ENCODE data around the gene IFT81. TPM values are rescaled to one million over a fixed set of nuclear protein-coding genes. Genes with fewer than 3 reads are reported as not detected.

IFT81 gene
- polyA plus RNA-seq, 2 of the 4 experiments (the other 2 are of a cell fraction) = 40.7 to 73.4 TPM

GRCh38 chr12:110245369-110245772 is 121.2 kb downstream of the IFT81 start (continued):
- no peak for TF ChIP-seq HDAC2 (IDR thresholded peaks at IDR 0.05)
- TF ChIP-seq RCOR1 (IDR thresholded peaks at IDR 0.05; ENCODE audit: low read depth, low read length) = no peak
- no peak for TF ChIP-seq NR3C1 (IDR thresholded peaks at IDR 0.05)
- TF ChIP-seq MAZ (IDR thresholded peaks at IDR 0.05; ENCODE audit: borderline replicate concordance, low read depth, low read length) = no peak
- TF ChIP-seq ELK1 (IDR thresholded peaks at IDR 0.05; ENCODE audit: low read depth, low read length) = no peak
- TF ChIP-seq FOSL2 (IDR thresholded peaks at IDR 0.05) = no peak
- TF ChIP-seq FOSL2 (CRISPR knock-in tag; IDR thresholded peaks at IDR 0.05) = no peak

- ChIA-PET POLR2A (interaction anchor here (0.5 to 2.1 kb wide), 7 partner anchors 12 to 123 kb away, joined by 3 to 40 read pairs (median 4); partner anchors contain the start of genes ATP2A2 and IFT81), CTCF (interaction anchor here (2.6 to 13.6 kb wide), 3 partner anchors 20 to 33 kb away, joined by 12 to 100 read pairs (median 15); partner anchors contain the start of gene ATP2A2)
- WGBS (ENCODE audit: missing lambda C conversion rate) = 26% methylated on average over 4 of the region's 4 CpGs
- Histone ChIP-seq H3K4me3 (peak overlapping the region; percentile 6; the same call in 1 of the 3 replicates), H3K9me3 (0 out of 3 replicates have a peak, but pooled peaks cover 2% of the 10 kb centered on the region), H3K4me2 (peak overlapping the region; percentile 89), H3K4me1 (peaks cover 75% of the 10 kb centered on the region), H3K27ac (peak overlapping the region; percentile 96 to 97)
- FAIRE-seq (no peak), DNase-seq (ENCODE audit: low read depth in 1 of 2, low spot score in 1 of 2) (no peak), ATAC-seq (peak in 1 of 2 experiments; percentile 31; a peak in 3 of 6 replicates)
- no peak for TF ChIP-seq FOSB (CRISPR knock-in tag; IDR thresholded peaks at IDR 0.05)
- no peak for TF ChIP-seq FOXS1 (CRISPR knock-in tag; IDR thresholded peaks at IDR 0.05)
- TF ChIP-seq HOXB5 (CRISPR knock-in tag; IDR thresholded peaks at IDR 0.05) = 0 out of 2 replicates have a peak, but pooled peaks have one; percentile 38
- no peak for TF ChIP-seq NFE2L2 (conservative IDR thresholded peaks at IDR 0.05; ENCODE audit: low read length)
- no peak for TF ChIP-seq PHF8 (IDR thresholded peaks at IDR 0.05; ENCODE audit: borderline replicate concordance, low read depth)
- TF ChIP-seq MAX (IDR thresholded peaks at IDR 0.05) = no peak
- TF ChIP-seq NR3C1 (IDR thresholded peaks at IDR 0.05) = no peak
- no peak for TF ChIP-seq KDM5A (IDR thresholded peaks at IDR 0.05)
- no peak for TF ChIP-seq NPAS2 (CRISPR knock-in tag; IDR thresholded peaks at IDR 0.05; ENCODE audit: borderline replicate concordance)
- TF ChIP-seq USF2 (IDR thresholded peaks at IDR 0.05) = no peak
- TF ChIP-seq ZC3H11A (IDR thresholded peaks at IDR 0.05) = no peak
- TF ChIP-seq CBX8 (IDR thresholded peaks at IDR 0.05) = no peak
- no peak for TF ChIP-seq ZSCAN20 (CRISPR knock-in tag; IDR thresholded peaks at IDR 0.05)
- no peak for TF ChIP-seq CEBPB (IDR thresholded peaks at IDR 0.05)
- TF ChIP-seq MAZ (IDR thresholded peaks at IDR 0.05; ENCODE audit: borderline replicate concordance, low read depth, low read length) = no peak
- no peak for TF ChIP-seq JUNB (IDR thresholded peaks at IDR 0.05)
- no peak for TF ChIP-seq RARB (CRISPR knock-in tag; IDR thresholded peaks at IDR 0.05)
- TF ChIP-seq ZFP36 (IDR thresholded peaks at IDR 0.05; ENCODE audit: borderline replicate concordance, partially characterized antibody) = no peak
- TF ChIP-seq E2F6 (IDR thresholded peaks at IDR 0.05; ENCODE audit: borderline replicate concordance, low read depth) = no peak
- no peak for TF ChIP-seq SMC3 (IDR thresholded peaks at IDR 0.05)
- TF ChIP-seq CHD2 (IDR thresholded peaks at IDR 0.05; ENCODE audit: low read length, partially characterized antibody) = peak; percentile 7
- no peak for TF ChIP-seq EP300 (IDR thresholded peaks at IDR 0.05)
- no peak for TF ChIP-seq PBX3 (IDR thresholded peaks at IDR 0.05)
- 0 out of 2 replicates have a peak, but pooled peaks have one; percentile 53 for TF ChIP-seq TP53 (CRISPR knock-in tag; IDR thresholded peaks at IDR 0.05)
- TF ChIP-seq HES2 (IDR thresholded peaks at IDR 0.05) = no peak
- TF ChIP-seq ELK1 (IDR thresholded peaks at IDR 0.05; ENCODE audit: low read depth, low read length) = no peak
- TF ChIP-seq ATOH8 (CRISPR knock-in tag; IDR thresholded peaks at IDR 0.05; ENCODE audit: low read depth) = 0 out of 2 replicates have a peak, but pooled peaks have one; percentile 51
- no peak; a peak in 2 of 5 replicates for TF ChIP-seq JUN (IDR thresholded peaks at IDR 0.05)
- TF ChIP-seq EHF (CRISPR knock-in tag; IDR thresholded peaks at IDR 0.05) = peak; percentile 73
Measured at GRCh38 chr12:110246636-110247339, 122.6 kb downstream of the IFT81 start.
